ENCODE results near the gene CD79B.
"Not testable (repeated sequence)": the region's sequence is repeated elsewhere in the genome, so short reads cannot be mapped to it uniquely, and the experiment has no call there.

The CD79B gene

GRCh38 chr17:63892316-63893037, 39.7 kb downstream of the CD79B start:
- H3K18ac ChIP-seq (ENCODE audit: low read length); DNase-seq; H3K36me3 ChIP-seq (ENCODE audit: control insufficient read depth, insufficient read depth, low read length); H3K9ac ChIP-seq (ENCODE audit: low read length); H2BK5ac ChIP-seq (ENCODE audit: low read length); H2BK15ac ChIP-seq (replicated peaks; ENCODE audit: low read depth); H4K8ac ChIP-seq (ENCODE audit: low read depth, low read length); H4K5ac ChIP-seq (ENCODE audit: low read length); H3K79me1 ChIP-seq (ENCODE audit: low read length); H3K4me3 ChIP-seq (ENCODE audit: low read length); H3K27me3 ChIP-seq (ENCODE audit: insufficient read depth, low read length, poor library complexity); H3K79me2 ChIP-seq (ENCODE audit: control insufficient read depth, insufficient read depth, low read length); H3K56ac ChIP-seq (ENCODE audit: low read length); H3K4ac ChIP-seq (ENCODE audit: low read depth, low read length); H2AK5ac ChIP-seq (ENCODE audit: low read length); H3K27ac ChIP-seq (ENCODE audit: low read depth, low read length); H3K4me1 ChIP-seq (ENCODE audit: control insufficient read depth, low read depth, low read length); H2BK120ac ChIP-seq (ENCODE audit: low read depth, low read length); H3K4me2 ChIP-seq (ENCODE audit: low read length); H3K23ac ChIP-seq (ENCODE audit: low read length): not testable (repeated sequence)
- WGBS (ENCODE audit: extremely low coverage, insufficient coverage, low lambda C conversion rate): no CpG with 5 or more reads among the region's 11 CpGs

- H3K23ac ChIP-seq (ENCODE audit: low read length); H3K9ac ChIP-seq (ENCODE audit: low read length); H3K27ac ChIP-seq (ENCODE audit: low read depth, low read length); H3K56ac ChIP-seq (ENCODE audit: low read length); H4K5ac ChIP-seq (ENCODE audit: low read length); H3K4ac ChIP-seq (ENCODE audit: low read depth, low read length); H3K27me3 ChIP-seq (ENCODE audit: insufficient read depth, low read length, poor library complexity); H2AK5ac ChIP-seq (ENCODE audit: low read length); H3K79me2 ChIP-seq (ENCODE audit: control insufficient read depth, insufficient read depth, low read length); H3K79me1 ChIP-seq (ENCODE audit: low read length); H2BK15ac ChIP-seq (replicated peaks; ENCODE audit: low read depth); H3K36me3 ChIP-seq (ENCODE audit: control insufficient read depth, insufficient read depth, low read length); H2BK120ac ChIP-seq (ENCODE audit: low read depth, low read length); H3K4me2 ChIP-seq (ENCODE audit: low read length); H2BK5ac ChIP-seq (ENCODE audit: low read length); H3K4me3 ChIP-seq (ENCODE audit: low read length); H4K8ac ChIP-seq (ENCODE audit: low read depth, low read length); H3K4me1 ChIP-seq (ENCODE audit: control insufficient read depth, low read depth, low read length); H3K18ac ChIP-seq (ENCODE audit: low read length): not testable (repeated sequence)
- WGBS (ENCODE audit: extremely low coverage, insufficient coverage, low lambda C conversion rate): no CpG with 5 or more reads among the region's 13 CpGs
- DNase-seq: peak; percentile 65
Measured at GRCh38 chr17:63889026-63889848, 42.9 kb downstream of the CD79B start.

- no CpG with 5 or more reads among the region's 11 CpGs for WGBS (ENCODE audit: extremely low coverage, insufficient coverage, low lambda C conversion rate)
Measured at GRCh38 chr17:63885119-63885518, 47.0 kb downstream of the CD79B start.

GRCh38 chr17:63882626-63883126, 49.5 kb downstream of the CD79B start:
- not testable (repeated sequence) for H2BK5ac ChIP-seq (ENCODE audit: low read length); H3K36me3 ChIP-seq (ENCODE audit: control insufficient read depth, insufficient read depth, low read length); H3K27ac ChIP-seq (ENCODE audit: low read depth, low read length); H3K79me2 ChIP-seq (ENCODE audit: control insufficient read depth, insufficient read depth, low read length); H3K4me3 ChIP-seq (ENCODE audit: low read length); H3K18ac ChIP-seq (ENCODE audit: low read length); H3K56ac ChIP-seq (ENCODE audit: low read length); H4K5ac ChIP-seq (ENCODE audit: low read length); H2BK120ac ChIP-seq (ENCODE audit: low read depth, low read length); H3K27me3 ChIP-seq (ENCODE audit: insufficient read depth, low read length, poor library complexity); H3K4me2 ChIP-seq (ENCODE audit: low read length); H4K8ac ChIP-seq (ENCODE audit: low read depth, low read length); H3K23ac ChIP-seq (ENCODE audit: low read length); H3K4me1 ChIP-seq (ENCODE audit: control insufficient read depth, low read depth, low read length); H2AK5ac ChIP-seq (ENCODE audit: low read length); H3K79me1 ChIP-seq (ENCODE audit: low read length); H3K4ac ChIP-seq (ENCODE audit: low read depth, low read length); H2BK15ac ChIP-seq (replicated peaks; ENCODE audit: low read depth); H3K9ac ChIP-seq (ENCODE audit: low read length)
- DNase-seq: peak; percentile 19
- no CpG with 5 or more reads among the region's 9 CpGs for WGBS (ENCODE audit: extremely low coverage, insufficient coverage, low lambda C conversion rate)

More at GRCh38 chr17:63885119-63885518, 47.0 kb downstream of the CD79B start:
- H2AK5ac ChIP-seq (ENCODE audit: low read length); H3K27ac ChIP-seq (ENCODE audit: low read depth, low read length); H3K18ac ChIP-seq (ENCODE audit: low read length); H3K27me3 ChIP-seq (ENCODE audit: insufficient read depth, low read length, poor library complexity); H4K8ac ChIP-seq (ENCODE audit: low read depth, low read length); H3K4ac ChIP-seq (ENCODE audit: low read depth, low read length); H4K5ac ChIP-seq (ENCODE audit: low read length); H3K9ac ChIP-seq (ENCODE audit: low read length); H3K79me1 ChIP-seq (ENCODE audit: low read length); DNase-seq; H3K4me2 ChIP-seq (ENCODE audit: low read length); H2BK120ac ChIP-seq (ENCODE audit: low read depth, low read length); H2BK5ac ChIP-seq (ENCODE audit: low read length); H3K56ac ChIP-seq (ENCODE audit: low read length); H2BK15ac ChIP-seq (replicated peaks; ENCODE audit: low read depth); H3K79me2 ChIP-seq (ENCODE audit: control insufficient read depth, insufficient read depth, low read length); H3K4me3 ChIP-seq (ENCODE audit: low read length); H3K23ac ChIP-seq (ENCODE audit: low read length); H3K4me1 ChIP-seq (ENCODE audit: control insufficient read depth, low read depth, low read length); H3K36me3 ChIP-seq (ENCODE audit: control insufficient read depth, insufficient read depth, low read length): not testable (repeated sequence)

- H3K27ac ChIP-seq (ENCODE audit: low read depth, low read length): no peak within 1 kb of the TSS
- peak; percentile 82 for DNase-seq
- no peak within 1 kb of the TSS for H4K8ac ChIP-seq (ENCODE audit: low read depth, low read length)
- WGBS (ENCODE audit: extremely low coverage, insufficient coverage, low lambda C conversion rate): no CpG with 5 or more reads among the region's 15 CpGs
- H3K23ac ChIP-seq (ENCODE audit: low read length): no peak within 1 kb of the TSS
- H2BK5ac ChIP-seq (ENCODE audit: low read length): no peak within 1 kb of the TSS
- H3K56ac ChIP-seq (ENCODE audit: low read length): peak within 1 kb of the TSS; percentile 49
- H2BK120ac ChIP-seq (ENCODE audit: low read depth, low read length): no peak within 1 kb of the TSS
- no peak within 1 kb of the TSS for H2BK15ac ChIP-seq (replicated peaks; ENCODE audit: low read depth)
- H3K18ac ChIP-seq (ENCODE audit: low read length): no peak within 1 kb of the TSS
- H3K79me1 ChIP-seq (ENCODE audit: low read length): no peaks in the 10 kb centered on the region
- H3K4me3 ChIP-seq (ENCODE audit: low read length): no peak within 1 kb of the TSS
- no peak within 1 kb of the TSS for H4K5ac ChIP-seq (ENCODE audit: low read length)
- no peak within 1 kb of the TSS for H3K4ac ChIP-seq (ENCODE audit: low read depth, low read length)
- peaks cover 3% of the 10 kb centered on the region for H3K4me1 ChIP-seq (ENCODE audit: control insufficient read depth, low read depth, low read length)
- H3K79me2 ChIP-seq (ENCODE audit: control insufficient read depth, insufficient read depth, low read length): no peaks in the 10 kb centered on the region
- H2AK5ac ChIP-seq (ENCODE audit: low read length): no peak within 1 kb of the TSS
- H3K9ac ChIP-seq (ENCODE audit: low read length): peak within 1 kb of the TSS; percentile 21
- H3K27me3 ChIP-seq (ENCODE audit: insufficient read depth, low read length, poor library complexity): no peaks in the 10 kb centered on the region
- no peak within 1 kb of the TSS for H3K4me2 ChIP-seq (ENCODE audit: low read length)
- H3K36me3 ChIP-seq (ENCODE audit: control insufficient read depth, insufficient read depth, low read length): no peaks in the 10 kb centered on the region
Measured at GRCh38 chr17:63881935-63882601, 50.1 kb downstream of the CD79B start, which contains the start of gene GH2. Gene GH2, minus strand, starts transcription at chr17:63881944. Its CDS starts 143 bp downstream, at chr17:63881801.
